Left lung (tissue), 14 donors: ENCODE data around the gene MRPL10. TPM values are rescaled to one million over a fixed set of nuclear protein-coding genes. Genes with fewer than 3 reads are reported as not detected.

Experiments used
- ATAC-seq: fragments of 200-7000 bp; cut with Tn5 transposase; one replicate; pipeline ENCODE4 v1.9.1; 2020; ENCODE audit warnings: moderate library complexity
- DNase-seq, 4 donors: peaks; one replicate each; pipeline ENCODE4 v3.0.0-alpha.2; 2013 to 2020
- H3K27ac ChIP-seq, 2 donors: fragments of 200-600 bp; sonication (generic) in 1 of 2; one replicate each; pipeline versions ENCODE4 v1.5.0 to v1.8.0; 2020 to 2021
- H3K27me3 ChIP-seq, 2 donors: fragments of 200-600 bp; sonication (generic) in 1 of 2; one replicate each; pipeline versions ENCODE4 v1.5.0 to v1.8.0; 2020 to 2021
- H3K36me3 ChIP-seq, 2 donors: fragments of 200-600 bp; sonication (generic) in 1 of 2; one replicate each; pipeline versions ENCODE4 v1.5.0 to v1.8.0; 2020 to 2021
- H3K4me1 ChIP-seq, 2 donors: fragments of 200-600 bp; one replicate each; pipeline ENCODE4 v1.8.0; 2021
- H3K4me3 ChIP-seq, 2 donors: fragments of 200-600 bp; sonication (generic) in 1 of 2; one replicate each; pipeline versions ENCODE4 v1.5.0 to v1.8.0; 2020 to 2021; ENCODE audit warnings: mild to moderate bottlenecking in 1 of 2
- H3K9me3 ChIP-seq, 2 donors: fragments of 200-600 bp; sonication (generic) in 1 of 2; one replicate each; pipeline versions ENCODE4 v1.5.0 to v1.8.0; 2020 to 2021
- intact Hi-C, 2 donors: fragments of 100-400 bp; cut with DNase I; formaldehyde crosslinking; loops; one replicate each; pipeline versions ENCODE4 v1.11.2 to v1.14.2; 2022
- long read RNA-seq, 12 donors: library from polyadenylated mRNA in 2 of 12; unstranded in 2 of 12; transcript quantifications; one replicate each; pipeline ENCODE4 v2.0.0 and lab custom pipeline, GENCODE V29; 2019 to 2026
- polyA plus RNA-seq, 6 donors: library from polyadenylated mRNA; unstranded; fragments of 120-200 nt; gene quantifications; one replicate each; pipeline ENCODE4 v1.2.1, GENCODE V29; 2013; ENCODE audit not compliant: insufficient read length in 6 of 6
- total RNA-seq, 2 donors: library from RNA; stranded (reverse); fragmentation: NEBNext Ultra II Directional; extraction: Animal tissue kit (Norgen Biotek cat#: 25700); gene quantifications; one replicate each; pipeline ENCODE4 v1.2.1, GENCODE V29; 2021
- TF ChIP-seq, protein P1 (sequence below), 2 donors: fragments of 200-600 bp; sonication (generic) in 1 of 2; IDR thresholded peaks; one replicate each; pipeline versions ENCODE4 v1.5.0 to v1.8.0; 2021; ENCODE audit warnings: antibody characterized with exemption in 2 of 2
- donor health status: DM: no; HTN: yes; CAD: no.
- donor health status: DM: no; HTN: no; CAD: no.

MRPL10 gene
- total RNA-seq (10 to 100 TPM; 26.2 to 27.3 TPM), polyA plus RNA-seq (10 to 100 TPM; 46.6 to 55.7 (median 51.2) TPM)
- long read RNA-seq, donor 1, transcript MRPL10-202 (5 exons, 1,725 nt): major isoform, 33 of 45 reads
- long read RNA-seq, donor 1, partial matches to known transcripts: 11 of 45 reads
- long read RNA-seq, donor 1, other reads (novel, unspliced or antisense): 0 of 45 reads
- long read RNA-seq, donor 2, transcript MRPL10-202 (5 exons, 1,725 nt): major isoform, 19 of 32 reads
- long read RNA-seq, donor 2, partial matches to known transcripts: 10 of 32 reads
- long read RNA-seq, donor 2, other reads (novel, unspliced or antisense): 0 of 32 reads
- long read RNA-seq, donor 3, transcript MRPL10-202 (5 exons, 1,725 nt): major isoform, 26 of 31 reads
- long read RNA-seq, donor 3, partial matches to known transcripts: 5 of 31 reads
- long read RNA-seq, donor 3, other reads (novel, unspliced or antisense): 0 of 31 reads
- long read RNA-seq, donor 4, transcript MRPL10-202 (5 exons, 1,725 nt): major isoform, 35 of 38 reads
- long read RNA-seq, donor 4, partial matches to known transcripts: 2 of 38 reads
- long read RNA-seq, donor 4, other reads (novel, unspliced or antisense): 1 of 38 reads
- long read RNA-seq, donor 5, transcript MRPL10-202 (5 exons, 1,725 nt): major isoform, 15 of 24 reads
- long read RNA-seq, donor 5, partial matches to known transcripts: 5 of 24 reads
- long read RNA-seq, donor 5, other reads (novel, unspliced or antisense): 0 of 24 reads
- long read RNA-seq, donor 6, transcript MRPL10-202 (5 exons, 1,725 nt): major isoform, 23 of 23 reads
- long read RNA-seq, donor 6, partial matches to known transcripts: 0 of 23 reads
- long read RNA-seq, donor 6, other reads (novel, unspliced or antisense): 0 of 23 reads
- long read RNA-seq, donor 7, transcript MRPL10-202 (5 exons, 1,725 nt): major isoform, 5 of 5 reads
- long read RNA-seq, donor 7, partial matches to known transcripts: 0 of 5 reads
- long read RNA-seq, donor 7, other reads (novel, unspliced or antisense): 0 of 5 reads
- long read RNA-seq, donor 8, transcript MRPL10-202 (5 exons, 1,725 nt): major isoform, 14 of 15 reads
- long read RNA-seq, donor 8, partial matches to known transcripts: 0 of 15 reads
- long read RNA-seq, donor 8, other reads (novel, unspliced or antisense): 0 of 15 reads
- long read RNA-seq, donor 9: 0 reads
- long read RNA-seq, donor 10, transcript MRPL10-202 (5 exons, 1,725 nt): major isoform, 59 of 61 reads
- long read RNA-seq, donor 10, partial matches to known transcripts: 1 of 61 reads
- long read RNA-seq, donor 10, other reads (novel, unspliced or antisense): 0 of 61 reads
- long read RNA-seq, donor 11: 0 reads
- long read RNA-seq, donor 12, transcript MRPL10-202 (5 exons, 1,725 nt): major isoform, 15 of 16 reads
- long read RNA-seq, donor 12, partial matches to known transcripts: 0 of 16 reads
- long read RNA-seq, donor 12, other reads (novel, unspliced or antisense): 0 of 16 reads

GRCh38 chr17:47831003-47831933, at the start of gene MRPL10, which contains the start of gene LRRC46:
Gene MRPL10, minus strand, starts transcription at chr17:47831541. Its CDS starts 30 bp downstream, at chr17:47831511.
Gene LRRC46, plus strand, starts transcription at chr17:47831670. Its CDS starts 320 bp downstream, at chr17:47831990.
- intact Hi-C loops: no loop called here
- TF ChIP-seq, protein P1, sequence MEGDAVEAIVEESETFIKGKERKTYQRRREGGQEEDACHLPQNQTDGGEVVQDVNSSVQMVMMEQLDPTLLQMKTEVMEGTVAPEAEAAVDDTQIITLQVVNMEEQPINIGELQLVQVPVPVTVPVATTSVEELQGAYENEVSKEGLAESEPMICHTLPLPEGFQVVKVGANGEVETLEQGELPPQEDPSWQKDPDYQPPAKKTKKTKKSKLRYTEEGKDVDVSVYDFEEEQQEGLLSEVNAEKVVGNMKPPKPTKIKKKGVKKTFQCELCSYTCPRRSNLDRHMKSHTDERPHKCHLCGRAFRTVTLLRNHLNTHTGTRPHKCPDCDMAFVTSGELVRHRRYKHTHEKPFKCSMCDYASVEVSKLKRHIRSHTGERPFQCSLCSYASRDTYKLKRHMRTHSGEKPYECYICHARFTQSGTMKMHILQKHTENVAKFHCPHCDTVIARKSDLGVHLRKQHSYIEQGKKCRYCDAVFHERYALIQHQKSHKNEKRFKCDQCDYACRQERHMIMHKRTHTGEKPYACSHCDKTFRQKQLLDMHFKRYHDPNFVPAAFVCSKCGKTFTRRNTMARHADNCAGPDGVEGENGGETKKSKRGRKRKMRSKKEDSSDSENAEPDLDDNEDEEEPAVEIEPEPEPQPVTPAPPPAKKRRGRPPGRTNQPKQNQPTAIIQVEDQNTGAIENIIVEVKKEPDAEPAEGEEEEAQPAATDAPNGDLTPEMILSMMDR (IDR thresholded peaks at IDR 0.05): no peak
- peak within 1 kb of the TSS; percentile 28 to 81 for H3K27ac ChIP-seq

GRCh38 chr17:47879776-47880454, 48.6 kb upstream of the MRPL10 start:
- intact Hi-C loops: no loop called here
- TF ChIP-seq, protein P1 (IDR thresholded peaks at IDR 0.05): no peak
- Histone ChIP-seq H3K27me3 (peaks cover 0 to 13% of the 10 kb centered on the region in 2 donors), H3K36me3 (no peaks in the 10 kb centered on the region), H3K9me3 (no peaks in the 10 kb centered on the region), H3K27ac (no peak overlapping the region), H3K4me1 (peaks cover 0 to 14% of the 10 kb centered on the region in 2 donors), H3K4me3 (no peak overlapping the region)
- ATAC-seq (no peak), DNase-seq (no peak)

More at GRCh38 chr17:47831003-47831933, at the start of gene MRPL10, which contains the start of gene LRRC46:
- ATAC-seq (peak; percentile 97), DNase-seq (peak; percentile 94 to 97 (median 95))
- peak within 1 kb of the TSS; percentile 61 to 89 for H3K4me3 ChIP-seq
- no peaks in the 10 kb centered on the region for H3K9me3 ChIP-seq
- H3K27me3 ChIP-seq: no peaks in the 10 kb centered on the region
- H3K4me1 ChIP-seq: peaks cover 13 to 41% of the 10 kb centered on the region in 2 donors
- H3K36me3 ChIP-seq: peaks cover 0 to 37% of the 10 kb centered on the region in 2 donors

GRCh38 chr17:47879028-47879585, 47.8 kb upstream of the MRPL10 start:
- ATAC-seq: no peak
- no peak for DNase-seq
- Histone ChIP-seq H3K4me3 (no peak overlapping the region), H3K27ac (no peak overlapping the region), H3K36me3 (no peaks in the 10 kb centered on the region), H3K4me1 (peaks cover 0 to 14% of the 10 kb centered on the region in 2 donors), H3K27me3 (peaks cover 0 to 18% of the 10 kb centered on the region in 2 donors), H3K9me3 (no peaks in the 10 kb centered on the region)
- intact Hi-C loops: no loop called here
- TF ChIP-seq, protein P1 (IDR thresholded peaks at IDR 0.05): no peak
